Left ventricle myocardium inferior (tissue), 1 donor: Measurements from ENCODE around the gene CXCL16. TPM values are rescaled to one million over a fixed set of nuclear protein-coding genes. Genes with fewer than 3 reads are reported as not detected.

ENCODE experiments used
- DNase-seq: peaks from one replicate; pipeline ENCODE4 v3.0.0-alpha.2; 2020
- H3K27ac ChIP-seq: fragments of 200-600 bp; replicated peaks from 2 replicates; pipeline ENCODE4 v1.8.0; 2021
- H3K27me3 ChIP-seq: fragments of 200-600 bp; 2 replicates; pipeline ENCODE4 v1.8.0; 2021; ENCODE audit warnings: low read depth
- H3K36me3 ChIP-seq: fragments of 200-600 bp; 2 replicates; pipeline ENCODE4 v1.8.0; 2021
- H3K4me1 ChIP-seq: fragments of 200-600 bp; 2 replicates; pipeline ENCODE4 v1.8.0; 2021
- H3K4me3 ChIP-seq: fragments of 200-600 bp; 2 replicates; pipeline ENCODE4 v1.8.0; 2021; ENCODE audit warnings: mild to moderate bottlenecking, moderate library complexity
- H3K9me3 ChIP-seq: fragments of 200-600 bp; replicated peaks from 2 replicates; pipeline ENCODE4 v1.8.0; 2021
- CTCF ChIP-seq: fragments of 200-600 bp; IDR thresholded peaks from 2 replicates; pipeline ENCODE4 v1.8.0; 2021; ENCODE audit warnings: antibody characterized with exemption, mild to moderate bottlenecking, borderline replicate concordance
- intact Hi-C: fragments of 100-400 bp; cut with micrococcal nuclease; formaldehyde crosslinking; loops from one replicate; pipeline ENCODE4 v1.11.0; 2022
- long read RNA-seq: library from polyadenylated mRNA; unstranded; transcript quantifications from one replicate; pipeline ENCODE4 v2.0.0, GENCODE V29; 2021
- total RNA-seq: library from RNA; stranded (reverse); fragmentation: NEBNext Ultra II Directional; extraction: Animal tissue kit (Norgen Biotek cat#: 25700); gene quantifications from one replicate; pipeline ENCODE4 v1.2.1, GENCODE V29; 2021
- donor health status: DM: no; HTN: yes; CAD: no; lungs with severe emphysema.

CXCL16 gene
- 3.1 TPM for total RNA-seq
- long read RNA-seq, partial matches to known transcripts: 0 of 8 reads
- long read RNA-seq, other reads (novel, unspliced or antisense): 0 of 8 reads

- TF ChIP-seq CTCF: no peak
- intact Hi-C loops: no loop called here
- peak; percentile 52 for DNase-seq
- Histone ChIP-seq H3K27ac (peak within 1 kb of the TSS; percentile 36), H3K4me3 (peak within 1 kb of the TSS; percentile 83), H3K36me3 (no peaks in the 10 kb centered on the region), H3K27me3 (peaks cover 35% of the 10 kb centered on the region), H3K4me1 (peaks cover 18% of the 10 kb centered on the region), H3K9me3 (no peaks in the 10 kb centered on the region)
These were observed at the start of gene CXCL16, which contains the start of gene ZMYND15 for GRCh38 chr17:4739122-4740024. CXCL16 (minus strand) TSS chr17:4739928; CDS start chr17:4739339, 589 bp downstream. ZMYND15 (plus strand) TSS chr17:4739833; CDS start chr17:4740549, 716 bp downstream.

- peaks cover 24% of the 10 kb centered on the region for H3K27me3 ChIP-seq
- peak within 1 kb of the TSS; percentile 100 for H3K27ac ChIP-seq
- TF ChIP-seq CTCF: no peak
- no peaks in the 10 kb centered on the region for H3K36me3 ChIP-seq
- H3K4me1 ChIP-seq: peaks cover 55% of the 10 kb centered on the region
- intact Hi-C loops: loop anchor here (5.0 kb wide), 1 partner anchor 98 kb away; no protein-coding TSS in a partner anchor
- DNase-seq: no peak
- no peaks in the 10 kb centered on the region for H3K9me3 ChIP-seq
- H3K4me3 ChIP-seq: peak within 1 kb of the TSS; percentile 90
These were observed 49.3 kb upstream of the CXCL16 start, which contains the start of gene GLTPD2 for GRCh38 chr17:4788807-4789700. GLTPD2 (plus strand) TSS chr17:4788964; CDS start chr17:4789012, 48 bp downstream.

GRCh38 chr17:4788159-4788806, 48.6 kb upstream of the CXCL16 start:
- Histone ChIP-seq H3K36me3 (no peaks in the 10 kb centered on the region), H3K4me1 (peaks cover 55% of the 10 kb centered on the region)
- DNase-seq: no peak

GRCh38 chr17:4786516-4786915, 46.8 kb upstream of the CXCL16 start:
- no peaks in the 10 kb centered on the region for H3K36me3 ChIP-seq
- intact Hi-C loops: loop anchor here (5.0 kb wide), 1 partner anchor 101 kb away; no protein-coding TSS in a partner anchor
- H3K9me3 ChIP-seq: no peaks in the 10 kb centered on the region
- peak overlapping the region; percentile 57 for H3K4me3 ChIP-seq
- H3K4me1 ChIP-seq: peaks cover 55% of the 10 kb centered on the region
- peaks cover 50% of the 10 kb centered on the region for H3K27me3 ChIP-seq
- TF ChIP-seq CTCF: no peak
- no peak overlapping the region for H3K27ac ChIP-seq
- DNase-seq: no peak

More at GRCh38 chr17:4788159-4788806, 48.6 kb upstream of the CXCL16 start:
- no peak for TF ChIP-seq CTCF
- Histone ChIP-seq H3K4me3 (peak overlapping the region; percentile 90), H3K27ac (no peak overlapping the region), H3K9me3 (no peaks in the 10 kb centered on the region), H3K27me3 (peaks cover 32% of the 10 kb centered on the region)
- intact Hi-C loops: loop anchor here (5.0 kb wide), 1 partner anchor 99 kb away; no protein-coding TSS in a partner anchor

- Histone ChIP-seq H3K27me3 (peaks cover 54% of the 10 kb centered on the region), H3K27ac (no peak within 1 kb of the TSS), H3K4me3 (peak within 1 kb of the TSS; percentile 57), H3K4me1 (peaks cover 55% of the 10 kb centered on the region), H3K36me3 (no peaks in the 10 kb centered on the region), H3K9me3 (no peaks in the 10 kb centered on the region)
- intact Hi-C loops: loop anchor here (5.0 kb wide), 1 partner anchor 101 kb away; no protein-coding TSS in a partner anchor
- DNase-seq: no peak
- no peak for TF ChIP-seq CTCF
These were observed 46.4 kb upstream of the CXCL16 start, which contains the start of gene VMO1 for GRCh38 chr17:4786106-4786511. VMO1 (minus strand) TSS chr17:4786364; CDS start chr17:4786352, 12 bp downstream.
